Measurements from ENCODE around the gene OSM. TPM values are rescaled to one million over a fixed set of nuclear protein-coding genes. Genes with fewer than 3 reads are reported as not detected.
A peak's percentile ranks its signal among the peaks of the same experiment; 100 is the strongest.

Gene OSM
- total RNA-seq, 1 experiment from 2014 or later: not detected

DNA sequence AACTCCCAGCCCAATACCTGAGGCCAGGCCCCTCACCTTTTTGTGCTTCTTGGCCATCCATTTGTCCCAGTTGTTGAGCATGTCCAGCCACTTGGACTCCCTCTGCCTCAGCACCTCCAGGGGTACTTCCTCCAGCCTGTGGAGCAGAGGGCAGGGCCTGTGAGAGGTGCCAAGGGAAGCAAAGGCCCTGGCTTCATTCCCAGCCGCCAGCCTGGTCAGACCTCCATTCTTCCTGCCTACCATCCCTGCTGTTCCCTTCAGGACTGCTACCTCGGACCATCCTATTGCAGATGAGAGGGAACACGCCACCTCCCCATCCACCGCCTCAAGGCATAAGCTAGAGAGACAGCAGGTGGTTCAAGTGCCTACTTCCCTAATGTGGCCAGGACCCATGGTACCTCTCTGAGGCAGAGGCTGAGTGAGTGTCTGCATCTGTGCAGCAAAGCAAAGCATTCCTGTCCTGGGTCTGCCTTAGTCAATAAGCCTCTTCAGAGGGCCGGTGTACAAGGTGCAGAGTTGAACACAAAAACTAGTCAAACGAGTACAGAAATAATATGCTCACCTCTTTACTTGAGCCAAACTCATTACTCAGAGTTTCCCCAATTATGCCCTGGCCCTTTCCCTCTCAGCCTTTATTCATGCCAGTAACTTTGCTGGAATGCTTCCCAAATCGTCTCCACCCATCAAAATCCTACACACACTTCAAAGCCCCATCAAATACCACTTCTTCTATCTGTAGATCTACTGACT lies 38.0 kb upstream of the OSM start (continued):
- TF ChIP-seq CBX3 (IDR thresholded peaks at IDR 0.05; ENCODE audit: low read depth): peak; percentile 63; the same call in 1 of the 2 replicates
- TF ChIP-seq, protein P1, sequence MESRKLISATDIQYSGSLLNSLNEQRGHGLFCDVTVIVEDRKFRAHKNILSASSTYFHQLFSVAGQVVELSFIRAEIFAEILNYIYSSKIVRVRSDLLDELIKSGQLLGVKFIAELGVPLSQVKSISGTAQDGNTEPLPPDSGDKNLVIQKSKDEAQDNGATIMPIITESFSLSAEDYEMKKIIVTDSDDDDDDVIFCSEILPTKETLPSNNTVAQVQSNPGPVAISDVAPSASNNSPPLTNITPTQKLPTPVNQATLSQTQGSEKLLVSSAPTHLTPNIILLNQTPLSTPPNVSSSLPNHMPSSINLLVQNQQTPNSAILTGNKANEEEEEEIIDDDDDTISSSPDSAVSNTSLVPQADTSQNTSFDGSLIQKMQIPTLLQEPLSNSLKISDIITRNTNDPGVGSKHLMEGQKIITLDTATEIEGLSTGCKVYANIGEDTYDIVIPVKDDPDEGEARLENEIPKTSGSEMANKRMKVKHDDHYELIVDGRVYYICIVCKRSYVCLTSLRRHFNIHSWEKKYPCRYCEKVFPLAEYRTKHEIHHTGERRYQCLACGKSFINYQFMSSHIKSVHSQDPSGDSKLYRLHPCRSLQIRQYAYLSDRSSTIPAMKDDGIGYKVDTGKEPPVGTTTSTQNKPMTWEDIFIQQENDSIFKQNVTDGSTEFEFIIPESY (IDR thresholded peaks at IDR 0.05; ENCODE audit: extremely low read depth, insufficient replicate concordance, low read length): no peak
- peak; percentile 64 for TF ChIP-seq JUND (IDR thresholded peaks at IDR 0.05)
- TF ChIP-seq TCF7L2 (IDR thresholded peaks at IDR 0.05; ENCODE audit: borderline replicate concordance, extremely low read depth, insufficient read depth, insufficient read length): no peak
- TF ChIP-seq EZH2 (IDR thresholded peaks at IDR 0.05): no peak
- TF ChIP-seq ELF1 (IDR thresholded peaks at IDR 0.05; ENCODE audit: borderline replicate concordance, low read depth): no peak; the same call in 1 of the 2 replicates

DNA sequence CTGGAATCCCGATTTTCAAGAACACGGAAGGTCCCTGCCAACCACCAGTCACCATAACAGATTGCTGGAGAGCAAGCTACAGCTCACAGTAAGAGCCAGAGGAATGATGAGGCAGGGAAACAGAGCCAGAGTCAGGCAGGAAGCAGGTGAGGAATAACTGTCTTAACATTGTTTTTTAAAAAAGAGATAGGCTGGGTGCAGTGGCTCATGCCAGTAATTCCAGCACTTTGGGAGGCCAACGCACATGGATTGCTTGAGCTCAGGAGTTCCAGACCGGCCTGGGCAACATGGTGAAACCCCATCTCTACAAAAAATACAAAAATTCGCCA lies 36.1 kb upstream of the OSM start:
- ChIA-PET CTCF (no interaction called here), POLR2A (interaction anchor here (0.6 to 0.8 kb wide), 3 partner anchors 12 to 145 kb away, joined by 3 to 4 read pairs (median 3); partner anchors contain the start of gene TBC1D10A), RAD21 (ENCODE audit: low non-redundant PET in 1 of 2, low total read pairs in 2 of 2, uncharacterized antibody in 2 of 2, unreplicated experiment in 2 of 2) (no interaction called here)
- ATAC-seq: no peak
- H3K36me3 ChIP-seq (ENCODE audit: control insufficient read depth in 1 of 2, insufficient read depth in 2 of 2, low read length in 2 of 2): no peaks in the 10 kb centered on the region; a peak in 1 of 4 replicates
- peak overlapping the region; percentile 50 for H3K27ac ChIP-seq (ENCODE audit: low read depth, low read length)
- BruUV-seq (replicated peaks): no TSS peak
- no peak overlapping the region for H2AFZ ChIP-seq (ENCODE audit: low read depth, low read length, poor library complexity, severe bottlenecking)
- H3K27me3 ChIP-seq (ENCODE audit: insufficient read depth, low read length): no peaks in the 10 kb centered on the region
- no peaks in the 10 kb centered on the region for H4K20me1 ChIP-seq (ENCODE audit: insufficient read depth)
- H3K4me2 ChIP-seq (ENCODE audit: low read length): peak overlapping the region; percentile 55
- peaks cover 74 to 81% of the 10 kb centered on the region in 2 experiments for H3K4me1 ChIP-seq (ENCODE audit: control insufficient read depth in 1 of 2, insufficient read depth in 2 of 2, low read length in 2 of 2)
- no peaks in the 10 kb centered on the region for H3K9me3 ChIP-seq (ENCODE audit: control insufficient read depth in 1 of 2, insufficient read depth in 1 of 2, low read depth in 1 of 2, low read length in 2 of 2)
- TF ChIP-seq, protein P2, sequence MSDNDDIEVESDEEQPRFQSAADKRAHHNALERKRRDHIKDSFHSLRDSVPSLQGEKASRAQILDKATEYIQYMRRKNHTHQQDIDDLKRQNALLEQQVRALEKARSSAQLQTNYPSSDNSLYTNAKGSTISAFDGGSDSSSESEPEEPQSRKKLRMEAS (IDR thresholded peaks at IDR 0.05): no peak
- TF ChIP-seq POLR2AphosphoS5 (IDR thresholded peaks at IDR 0.05; ENCODE audit: low read depth, low read length): no peak
- TF ChIP-seq SP1 (IDR thresholded peaks at IDR 0.05; ENCODE audit: low read depth): no peak
- no peak for TF ChIP-seq TCF7L2 (IDR thresholded peaks at IDR 0.05; ENCODE audit: borderline replicate concordance, extremely low read depth, insufficient read depth, insufficient read length)
- TF ChIP-seq POLR2A (IDR thresholded peaks at IDR 0.05; ENCODE audit: borderline replicate concordance, extremely low read depth, insufficient read depth, insufficient read length): no peak
- TF ChIP-seq, protein P3, sequence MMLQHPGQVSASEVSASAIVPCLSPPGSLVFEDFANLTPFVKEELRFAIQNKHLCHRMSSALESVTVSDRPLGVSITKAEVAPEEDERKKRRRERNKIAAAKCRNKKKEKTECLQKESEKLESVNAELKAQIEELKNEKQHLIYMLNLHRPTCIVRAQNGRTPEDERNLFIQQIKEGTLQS (IDR thresholded peaks at IDR 0.05): no peak
- TF ChIP-seq EZH2 (IDR thresholded peaks at IDR 0.05): no peak
- TF ChIP-seq ZFX (IDR thresholded peaks at IDR 0.05): no peak
- no peak for TF ChIP-seq JUND (IDR thresholded peaks at IDR 0.05)
- no peak for TF ChIP-seq CEBPB (IDR thresholded peaks at IDR 0.05; ENCODE audit: low read depth)
- TF ChIP-seq, protein P4, sequence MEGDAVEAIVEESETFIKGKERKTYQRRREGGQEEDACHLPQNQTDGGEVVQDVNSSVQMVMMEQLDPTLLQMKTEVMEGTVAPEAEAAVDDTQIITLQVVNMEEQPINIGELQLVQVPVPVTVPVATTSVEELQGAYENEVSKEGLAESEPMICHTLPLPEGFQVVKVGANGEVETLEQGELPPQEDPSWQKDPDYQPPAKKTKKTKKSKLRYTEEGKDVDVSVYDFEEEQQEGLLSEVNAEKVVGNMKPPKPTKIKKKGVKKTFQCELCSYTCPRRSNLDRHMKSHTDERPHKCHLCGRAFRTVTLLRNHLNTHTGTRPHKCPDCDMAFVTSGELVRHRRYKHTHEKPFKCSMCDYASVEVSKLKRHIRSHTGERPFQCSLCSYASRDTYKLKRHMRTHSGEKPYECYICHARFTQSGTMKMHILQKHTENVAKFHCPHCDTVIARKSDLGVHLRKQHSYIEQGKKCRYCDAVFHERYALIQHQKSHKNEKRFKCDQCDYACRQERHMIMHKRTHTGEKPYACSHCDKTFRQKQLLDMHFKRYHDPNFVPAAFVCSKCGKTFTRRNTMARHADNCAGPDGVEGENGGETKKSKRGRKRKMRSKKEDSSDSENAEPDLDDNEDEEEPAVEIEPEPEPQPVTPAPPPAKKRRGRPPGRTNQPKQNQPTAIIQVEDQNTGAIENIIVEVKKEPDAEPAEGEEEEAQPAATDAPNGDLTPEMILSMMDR (IDR thresholded peaks at IDR 0.05 in 2 of 3, conservative IDR thresholded peaks at IDR 0.05 in 1 of 3; ENCODE audit: borderline replicate concordance in 1 of 3, insufficient read depth in 1 of 3, low read depth in 2 of 3, low read length in 2 of 3): no peak
- TF ChIP-seq ZNF274 (IDR thresholded peaks at IDR 0.05; ENCODE audit: low read depth, low read length): no peak
- no peak for TF ChIP-seq YY1 (IDR thresholded peaks at IDR 0.05; ENCODE audit: extremely low read depth, insufficient replicate concordance, low read depth, low read length)
- TF ChIP-seq, protein P1 (IDR thresholded peaks at IDR 0.05; ENCODE audit: extremely low read depth, insufficient replicate concordance, low read length): no peak
- TF ChIP-seq ELF1 (IDR thresholded peaks at IDR 0.05; ENCODE audit: borderline replicate concordance, low read depth): no peak
- no peak for TF ChIP-seq SIN3A (IDR thresholded peaks at IDR 0.05; ENCODE audit: low read depth)
- no peaks in the 10 kb centered on the region for H3K79me2 ChIP-seq (ENCODE audit: insufficient read depth, low read length)
- H3K9ac ChIP-seq (ENCODE audit: low read length): peak overlapping the region; percentile 18; the same call in 1 of the 2 replicates
- no peaks in the 10 kb centered on the region for H3K9me2 ChIP-seq (ENCODE audit: insufficient read depth)
- DNase-seq (ENCODE audit: low read depth, low spot score): no peak
- intact Hi-C loops (cut with micrococcal nuclease): no loop called here
- no peak overlapping the region for H3K4me3 ChIP-seq (replicated peaks in 1 of 2; ENCODE audit: low read depth in 1 of 2, low read length in 2 of 2)

Data from HCT116 (cell line).